Colonic mucosa (tissue), 4 donors: ENCODE measurements around the gene TJP2. TPM values are rescaled to one million over a fixed set of nuclear protein-coding genes. Genes with fewer than 3 reads are reported as not detected.
"Not testable (repeated sequence)": the region's sequence is repeated elsewhere in the genome, so short reads cannot be mapped to it uniquely, and the experiment has no call there.

Experiments
- DNase-seq: peaks from one replicate; pipeline ENCODE4 v3.0.0-alpha.2; 2020
- H3K27ac ChIP-seq: fragments of 200-600 bp; one replicate; pipeline ENCODE4 v1.8.0; 2021
- H3K27me3 ChIP-seq: fragments of 200-600 bp; one replicate; pipeline ENCODE4 v1.8.0; 2021
- H3K36me3 ChIP-seq: fragments of 200-600 bp; one replicate; pipeline ENCODE4 v1.8.0; 2021
- H3K4me1 ChIP-seq: fragments of 200-600 bp; one replicate; pipeline ENCODE4 v1.8.0; 2021; ENCODE audit warnings: mild to moderate bottlenecking
- H3K4me3 ChIP-seq: fragments of 200-600 bp; one replicate; pipeline ENCODE4 v1.8.0; 2021
- H3K9ac ChIP-seq, 2 donors: one replicate each; pipeline ENCODE4 v1.7.0; 2013; ENCODE audit warnings: control low read depth in 2 of 2, low read depth in 2 of 2, low read length in 2 of 2
- H3K9me3 ChIP-seq: fragments of 200-600 bp; one replicate; pipeline ENCODE4 v1.8.0; 2021
- CTCF ChIP-seq: fragments of 200-600 bp; IDR thresholded peaks from one replicate; pipeline ENCODE4 v1.8.0; 2022; ENCODE audit warnings: antibody characterized with exemption, mild to moderate bottlenecking
- intact Hi-C: fragments of 100-400 bp; cut with DNase I; formaldehyde crosslinking; loops from one replicate; pipeline ENCODE4 v1.14.1; 2022
- total RNA-seq, 2 donors: library from RNA; stranded (reverse); fragmentation: NEBNext Ultra II Directional in 1 of 2; extraction: Animal tissue kit (Norgen Biotek cat#: 25700) in 1 of 2; gene quantifications; one replicate each; pipeline ENCODE4 v1.2.1, GENCODE V29; 2021
- donor health status: healthy.
- donor health status: DM: no; HTN: no; CAD: no.
- donor health status: DM: no; HTN: no; CAD: no.

TJP2 gene
- total RNA-seq, 2 donors from 2014 or later = 133 to 174 TPM

GRCh38 chr9:69151506-69151905, 22.6 kb upstream of the TJP2 start:
- intact Hi-C loops = no loop called here
- TF ChIP-seq CTCF = no peak
- Histone ChIP-seq H3K9ac (no peak overlapping the region), H3K27ac (no peak overlapping the region), H3K27me3 (no peaks in the 10 kb centered on the region), H3K4me1 (no peaks in the 10 kb centered on the region), H3K4me3 (no peak overlapping the region), H3K36me3 (no peaks in the 10 kb centered on the region), H3K9me3 (no peaks in the 10 kb centered on the region)
- no peak for DNase-seq

- no peaks in the 10 kb centered on the region for H3K27me3 ChIP-seq
- DNase-seq = no peak
- no peak overlapping the region for H3K4me3 ChIP-seq
- no peaks in the 10 kb centered on the region for H3K9me3 ChIP-seq
- no peaks in the 10 kb centered on the region for H3K36me3 ChIP-seq
- intact Hi-C loops = no loop called here
- TF ChIP-seq CTCF = no peak
- no peak overlapping the region for H3K27ac ChIP-seq
- no peak overlapping the region for H3K9ac ChIP-seq
- no peaks in the 10 kb centered on the region for H3K4me1 ChIP-seq
Measured at GRCh38 chr9:69153707-69154521, 20.2 kb upstream of the TJP2 start.

- no peak for DNase-seq
- Histone ChIP-seq H3K9ac (no peak overlapping the region), H3K27me3 (no peaks in the 10 kb centered on the region), H3K4me1 (no peaks in the 10 kb centered on the region), H3K9me3 (no peaks in the 10 kb centered on the region), H3K4me3 (no peak overlapping the region), H3K36me3 (no peaks in the 10 kb centered on the region), H3K27ac (no peak overlapping the region)
- no peak for TF ChIP-seq CTCF
- intact Hi-C loops = no loop called here
Measured at GRCh38 chr9:69155341-69156030, 18.6 kb upstream of the TJP2 start.

GRCh38 chr9:69157751-69158466, 16.2 kb upstream of the TJP2 start:
- no peaks in the 10 kb centered on the region for H3K36me3 ChIP-seq
- intact Hi-C loops = no loop called here
- no peaks in the 10 kb centered on the region for H3K4me1 ChIP-seq
- H3K27ac ChIP-seq = no peak overlapping the region
- no peak for DNase-seq
- H3K9ac ChIP-seq = no peak overlapping the region
- no peak for TF ChIP-seq CTCF
- H3K4me3 ChIP-seq = no peak overlapping the region
- no peaks in the 10 kb centered on the region for H3K9me3 ChIP-seq
- no peaks in the 10 kb centered on the region for H3K27me3 ChIP-seq

- TF ChIP-seq CTCF = no peak
- H3K9ac ChIP-seq = no peak overlapping the region
- no peak overlapping the region for H3K4me3 ChIP-seq
- no peaks in the 10 kb centered on the region for H3K27me3 ChIP-seq
- no peaks in the 10 kb centered on the region for H3K4me1 ChIP-seq
- intact Hi-C loops = no loop called here
- DNase-seq = no peak
- H3K36me3 ChIP-seq = no peaks in the 10 kb centered on the region
- no peak overlapping the region for H3K27ac ChIP-seq
- no peaks in the 10 kb centered on the region for H3K9me3 ChIP-seq
Measured at GRCh38 chr9:69158471-69158870, 15.6 kb upstream of the TJP2 start.

- H3K27ac ChIP-seq, H3K27me3 ChIP-seq, H3K4me3 ChIP-seq, DNase-seq, H3K4me1 ChIP-seq, intact Hi-C loops, H3K9ac ChIP-seq, H3K36me3 ChIP-seq, H3K9me3 ChIP-seq: not testable (repeated sequence)
Measured at GRCh38 chr9:69164573-69164972, 9.5 kb upstream of the TJP2 start.
